ENCODE measurements around the gene PIK3R1. TPM values are rescaled to one million over a fixed set of nuclear protein-coding genes. Genes with fewer than 3 reads are reported as not detected.

Gene PIK3R1
- total RNA-seq, 3 donors from 2014 or later: 66.7 to 197 (median 74.9) TPM

GRCh38 chr5:68255305-68256120 lies 40.0 kb downstream of the PIK3R1 start:
- DNase-seq (no peak), ATAC-seq (no peak)
- TF ChIP-seq CTCF (IDR thresholded peaks at IDR 0.05): no peak
- H3K4me1 ChIP-seq (ENCODE audit: low read depth): peaks cover 24% of the 10 kb centered on the region
- no peaks in the 10 kb centered on the region for H3K36me3 ChIP-seq (ENCODE audit: low read depth)
- no peaks in the 10 kb centered on the region for H3K9me3 ChIP-seq
- intact Hi-C loops (cut with DNase I, micrococcal nuclease): no loop called here
- no peak overlapping the region for H3K4me3 ChIP-seq

- Histone ChIP-seq H3K9me3 (no peaks in the 10 kb centered on the region), H3K36me3 (ENCODE audit: low read depth) (no peaks in the 10 kb centered on the region), H3K4me3 (no peak overlapping the region), H3K4me1 (ENCODE audit: low read depth) (peaks cover 7% of the 10 kb centered on the region)
- ATAC-seq (no peak), DNase-seq (no peak)
- intact Hi-C loops (cut with DNase I, micrococcal nuclease): no loop called here
- no peak for TF ChIP-seq CTCF (IDR thresholded peaks at IDR 0.05)
These were observed 41.7 kb downstream of the PIK3R1 start for GRCh38 chr5:68257210-68257609.

GRCh38 chr5:68258531-68258930 lies 43.0 kb downstream of the PIK3R1 start:
- DNase-seq (no peak), ATAC-seq (no peak)
- intact Hi-C loops (cut with DNase I, micrococcal nuclease): no loop called here
- Histone ChIP-seq H3K9me3 (no peaks in the 10 kb centered on the region), H3K36me3 (ENCODE audit: low read depth) (no peaks in the 10 kb centered on the region), H3K4me3 (no peak overlapping the region), H3K4me1 (ENCODE audit: low read depth) (peaks cover 4% of the 10 kb centered on the region)
- no peak for TF ChIP-seq CTCF (IDR thresholded peaks at IDR 0.05)

GRCh38 chr5:68259700-68260099 lies 44.1 kb downstream of the PIK3R1 start:
- TF ChIP-seq CTCF (IDR thresholded peaks at IDR 0.05): no peak
- no peak for ATAC-seq
- no peaks in the 10 kb centered on the region for H3K36me3 ChIP-seq (ENCODE audit: low read depth)
- H3K4me3 ChIP-seq: no peak overlapping the region
- peaks cover 10% of the 10 kb centered on the region for H3K4me1 ChIP-seq (ENCODE audit: low read depth)
- no peak for DNase-seq
- intact Hi-C loops (cut with DNase I, micrococcal nuclease): no loop called here
- no peaks in the 10 kb centered on the region for H3K9me3 ChIP-seq

- H3K4me1 ChIP-seq (ENCODE audit: low read depth): peaks cover 16% of the 10 kb centered on the region
- no peak for TF ChIP-seq CTCF (IDR thresholded peaks at IDR 0.05)
- no peak overlapping the region for H3K4me3 ChIP-seq
- H3K36me3 ChIP-seq (ENCODE audit: low read depth): no peaks in the 10 kb centered on the region
- ATAC-seq (no peak), DNase-seq (no peak)
- no peaks in the 10 kb centered on the region for H3K9me3 ChIP-seq
- intact Hi-C loops (cut with DNase I, micrococcal nuclease): no loop called here
These were observed 44.9 kb downstream of the PIK3R1 start for GRCh38 chr5:68260467-68260866.
